NOMO-1 treated with dmso at 0.1 percent for 144 hours (cell line): ENCODE measurements around the gene ZNF689.
A peak's percentile ranks its signal among the peaks of the same experiment; 100 is the strongest.
"Not testable (repeated sequence)": the region's sequence is repeated elsewhere in the genome, so short reads cannot be mapped to it uniquely, and the experiment has no call there.

ENCODE experiments used
- DNase-seq: peaks from one replicate; lab custom pipeline; 2025; ENCODE audit not compliant: unreplicated experiment; lab: John Stamatoyannopoulos, UW

ZNF689 gene

GRCh38 chr16:30601966-30602365 is 8.2 kb downstream of the ZNF689 start:
- DNase-seq: peak; percentile 32

- no peak for DNase-seq
Observed at GRCh38 chr16:30600929-30601328, 9.3 kb downstream of the ZNF689 start.

DNA sequence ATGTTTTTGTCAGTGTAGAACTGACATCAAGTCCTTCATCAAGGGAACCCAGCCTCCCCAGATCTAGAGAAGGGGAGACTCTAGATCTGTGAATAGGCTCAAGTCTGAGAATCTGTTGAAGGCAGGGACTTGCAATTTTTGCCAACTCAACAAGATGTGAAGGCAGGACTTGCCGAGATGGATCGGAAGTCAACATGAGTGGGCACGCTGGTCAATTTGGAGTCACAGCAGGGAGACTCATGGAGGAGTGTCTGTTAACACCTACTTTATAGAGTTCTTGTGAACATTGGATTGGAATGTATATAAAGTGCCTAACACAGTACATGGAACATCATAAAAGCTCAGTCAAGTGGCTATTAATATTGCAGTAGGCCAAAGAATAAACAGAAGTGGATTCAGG is 10.0 kb downstream of the ZNF689 start:
- no peak for DNase-seq

DNA sequence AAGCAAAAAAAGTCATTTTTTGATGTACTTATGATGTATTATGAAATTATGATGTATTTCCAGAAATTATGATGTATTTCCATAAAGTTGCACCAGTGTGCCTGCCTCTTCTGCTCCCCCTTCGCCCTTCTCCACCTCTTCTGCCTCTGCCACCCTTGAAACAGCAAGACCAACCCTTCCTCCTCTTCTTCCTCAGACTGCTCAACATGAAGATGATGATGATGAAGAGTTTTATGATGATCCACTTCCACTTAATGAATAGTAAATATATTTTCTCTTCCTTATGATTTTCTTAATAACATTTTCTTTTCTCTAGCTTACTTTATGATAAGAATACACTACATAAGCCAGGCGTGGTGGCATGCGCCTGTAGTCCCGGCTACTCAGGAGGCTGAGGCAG is 17.3 kb downstream of the ZNF689 start:
- no peak for DNase-seq

- not testable (repeated sequence) for DNase-seq
Observed at GRCh38 chr16:30590869-30591268, 19.3 kb downstream of the ZNF689 start.

GRCh38 chr16:30589582-30589981 is 20.6 kb downstream of the ZNF689 start:
- DNase-seq: not testable (repeated sequence)

- no peak for DNase-seq
Observed at GRCh38 chr16:30588651-30589050, 21.5 kb downstream of the ZNF689 start.

- peak; percentile 96 for DNase-seq
Observed at GRCh38 chr16:30585400-30586191, 24.6 kb downstream of the ZNF689 start, which contains the start of gene ZNF785. TSS of gene ZNF785 (minus strand) at chr16:30585697. CDS start at chr16:30585611, 86 bp downstream.

DNA sequence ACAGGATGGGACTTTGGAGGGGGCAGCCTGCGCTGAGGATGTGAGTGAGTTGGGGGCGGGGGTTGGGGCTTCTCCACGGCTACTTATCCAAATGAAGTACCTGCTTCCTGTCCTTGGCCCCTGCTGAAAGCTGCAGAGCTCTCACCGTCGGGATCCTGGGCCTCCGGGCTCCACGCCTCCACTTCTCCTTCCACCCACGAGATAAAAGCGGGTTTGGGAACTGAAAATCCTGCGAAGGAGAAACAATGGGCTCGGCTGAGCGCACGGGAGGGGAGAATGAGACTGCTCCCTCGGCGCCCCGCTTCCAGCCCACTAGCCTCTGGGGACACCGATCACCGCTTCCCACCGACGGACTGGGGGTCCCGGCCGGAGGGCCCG is 25.2 kb downstream of the ZNF689 start:
- no peak for DNase-seq

GRCh38 chr16:30582611-30583340 is 27.4 kb downstream of the ZNF689 start:
- DNase-seq: no peak

DNA sequence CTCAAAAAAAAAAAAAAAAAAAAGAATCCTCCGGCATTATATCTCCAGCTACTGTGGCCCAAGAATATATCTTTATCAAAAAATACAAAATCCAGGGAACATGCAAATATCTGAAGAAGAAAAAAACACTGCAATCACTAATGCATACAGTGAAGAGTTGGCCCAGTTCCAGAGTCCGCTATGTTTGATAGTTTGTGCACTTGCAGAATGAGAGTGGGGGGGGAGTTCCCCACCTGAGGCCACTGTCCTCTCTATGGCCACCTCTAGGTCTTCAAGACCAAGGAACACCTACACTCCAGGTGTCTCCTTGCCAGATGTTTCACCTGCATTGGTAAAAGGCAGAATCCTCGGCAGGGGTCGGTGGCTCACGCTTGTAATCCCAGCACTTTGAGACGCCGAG is 28.7 kb downstream of the ZNF689 start:
- no peak for DNase-seq

DNA sequence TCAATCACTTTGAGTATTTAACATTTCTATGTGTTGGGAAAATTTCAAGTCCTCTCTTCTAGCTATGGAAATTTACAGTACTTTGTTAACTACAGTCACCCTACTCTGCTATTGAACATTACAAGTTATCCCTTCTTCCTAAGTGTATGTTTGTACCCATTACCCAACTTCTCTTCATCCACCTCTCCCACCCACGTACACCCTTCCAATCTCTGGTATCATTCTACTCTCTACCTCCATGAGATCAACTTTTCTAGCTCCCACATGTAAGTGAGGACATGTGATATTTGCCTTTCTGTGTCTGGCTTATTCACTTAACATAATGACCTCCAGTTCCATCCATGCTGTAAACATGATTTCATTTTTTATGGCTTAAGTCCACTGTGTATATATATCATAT is 35.5 kb downstream of the ZNF689 start:
- no peak for DNase-seq

- DNase-seq: peak; percentile 96
Observed at GRCh38 chr16:30571445-30572322, 38.5 kb downstream of the ZNF689 start, which contains the start of gene ZNF688. TSS of gene ZNF688 (minus strand) at chr16:30571714. CDS start at chr16:30571629, 85 bp downstream.

DNA sequence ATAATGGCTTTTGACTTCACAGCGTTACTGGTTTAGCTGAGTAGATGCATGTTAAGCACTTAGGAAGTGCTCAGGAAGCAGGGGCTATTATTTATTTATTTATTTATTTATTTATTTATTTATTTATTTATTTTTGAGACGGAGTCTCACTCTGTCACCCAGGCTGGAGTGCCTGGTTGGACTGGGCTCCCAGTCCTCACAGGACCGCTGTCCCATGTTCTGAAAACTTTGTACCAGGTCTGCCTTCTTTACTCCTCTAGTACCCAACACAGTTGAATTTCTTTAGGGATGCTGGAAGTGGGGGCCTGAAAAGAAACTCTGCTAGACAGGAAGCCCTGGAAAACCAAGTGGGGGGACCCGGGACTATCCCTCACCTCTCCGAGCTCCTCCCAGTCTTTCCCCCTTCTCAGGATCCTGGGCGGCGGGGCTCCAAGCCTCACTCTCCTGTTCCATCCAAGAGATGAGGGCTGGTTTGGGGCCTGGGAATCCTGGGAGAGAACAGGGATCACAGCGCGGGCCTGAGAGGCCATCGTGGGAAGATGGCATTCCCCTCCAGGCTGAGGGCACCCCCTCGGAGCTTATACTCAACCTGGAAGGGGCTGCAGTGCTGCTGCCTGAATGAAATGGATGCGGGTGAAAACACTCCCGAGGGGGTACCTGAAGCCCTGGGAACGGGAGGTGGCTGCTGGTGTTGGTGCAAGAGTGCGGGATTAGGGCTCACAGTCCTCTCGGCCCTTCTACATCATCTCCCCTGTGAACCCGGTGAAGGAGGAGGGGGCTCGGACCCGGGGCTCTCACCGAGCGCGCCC is 39.3 kb downstream of the ZNF689 start:
- DNase-seq: no peak

DNA sequence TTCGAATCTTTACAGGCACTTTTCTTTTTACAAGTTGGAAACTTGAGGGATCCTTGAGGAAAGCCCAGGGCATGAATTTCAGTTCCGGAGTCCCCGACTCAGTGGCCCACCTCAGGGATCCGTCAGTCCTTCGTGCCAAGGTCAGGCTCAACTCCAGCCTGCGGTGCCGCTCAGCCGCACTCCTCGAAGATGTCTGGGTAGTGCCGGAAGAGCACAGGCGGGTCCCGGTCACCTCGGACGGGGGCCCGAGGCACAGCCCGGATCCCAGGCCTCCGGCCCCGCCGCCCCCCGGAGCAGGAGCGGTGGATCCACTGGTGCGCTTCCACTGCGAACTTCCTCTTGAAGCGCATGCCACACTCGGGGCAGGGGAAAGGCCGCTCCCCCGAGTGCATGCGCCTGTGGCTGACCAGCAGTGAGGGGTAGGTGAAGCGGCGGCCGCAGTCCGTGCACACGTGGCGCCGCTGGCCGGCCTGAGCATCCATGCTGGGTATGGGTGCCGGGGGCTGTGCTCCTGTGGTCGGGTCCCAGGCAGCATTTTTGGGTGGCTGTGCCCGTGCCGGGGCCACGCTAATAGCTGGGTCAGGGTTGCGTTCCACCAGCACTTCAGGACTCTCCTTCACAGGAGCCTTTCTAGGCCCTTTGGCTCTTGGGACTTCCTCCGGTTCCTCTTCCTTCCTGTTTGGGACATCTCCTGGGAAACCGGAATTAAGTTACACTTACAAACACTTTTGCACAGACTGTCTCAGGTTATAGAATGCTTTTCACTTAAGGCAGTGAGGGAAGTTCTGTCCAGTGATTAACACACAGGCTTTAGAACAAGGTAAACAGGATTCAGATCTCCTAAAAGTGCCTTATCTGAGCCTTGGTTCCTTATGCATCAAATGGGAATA is 40.2 kb downstream of the ZNF689 start:
- DNase-seq: no peak

- no peak for DNase-seq
Observed at GRCh38 chr16:30569281-30569680, 40.9 kb downstream of the ZNF689 start.

DNA sequence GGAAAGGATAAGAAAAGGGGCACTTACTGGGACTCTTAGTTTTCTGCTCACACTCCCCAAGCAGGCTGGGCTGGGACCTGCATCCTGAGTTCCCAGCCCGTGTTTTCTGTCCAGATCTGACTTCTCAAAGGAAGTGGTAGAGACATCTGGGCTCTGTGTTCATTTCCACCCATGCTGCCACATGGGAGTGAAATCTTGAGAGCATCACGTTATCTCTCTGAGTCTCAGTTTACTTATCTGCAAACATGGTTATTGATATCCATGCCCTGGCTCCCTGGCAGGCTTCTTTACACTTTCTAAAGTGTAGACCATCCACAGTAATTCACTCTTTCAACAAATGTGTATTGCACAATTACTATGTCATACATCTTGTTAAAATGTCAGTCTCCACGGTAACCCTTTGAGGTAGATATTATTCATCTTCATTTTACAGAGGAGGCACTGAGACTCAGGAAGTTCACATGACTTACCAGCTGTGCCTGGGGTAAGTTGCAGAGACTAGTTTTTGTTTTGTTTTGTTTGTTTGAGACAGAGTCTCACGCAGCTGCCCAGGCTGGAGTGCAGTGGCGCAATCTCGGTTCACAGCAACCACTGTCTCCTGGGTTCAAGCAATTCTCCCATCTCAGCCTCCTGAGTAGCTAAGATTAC is 42.1 kb downstream of the ZNF689 start:
- DNase-seq: peak; percentile 85

- no peak for DNase-seq
Observed at GRCh38 chr16:30567160-30567990, 42.8 kb downstream of the ZNF689 start.
